A172 (cell line): ENCODE data around the gene AOC3. TPM values are rescaled to one million over a fixed set of nuclear protein-coding genes. Genes with fewer than 3 reads are reported as not detected.
"Not testable (repeated sequence)": the region's sequence is repeated elsewhere in the genome, so short reads cannot be mapped to it uniquely, and the experiment has no call there.

Experiments
- DNase-seq: peaks from one replicate; pipeline ENCODE4 v3.0.0-alpha.2; 2015; ENCODE audit warnings: low spot score
- total RNA-seq: library from RNA; depleted of rRNA; stranded (reverse); fragments of >200 nt; shearing (Covaris generic); gene quantifications from 2 replicates; pipeline ENCODE4 v1.2.3, GENCODE V29; 2014

AOC3 gene
- total RNA-seq, 1 experiment from 2014 or later: 0.09 TPM

DNA sequence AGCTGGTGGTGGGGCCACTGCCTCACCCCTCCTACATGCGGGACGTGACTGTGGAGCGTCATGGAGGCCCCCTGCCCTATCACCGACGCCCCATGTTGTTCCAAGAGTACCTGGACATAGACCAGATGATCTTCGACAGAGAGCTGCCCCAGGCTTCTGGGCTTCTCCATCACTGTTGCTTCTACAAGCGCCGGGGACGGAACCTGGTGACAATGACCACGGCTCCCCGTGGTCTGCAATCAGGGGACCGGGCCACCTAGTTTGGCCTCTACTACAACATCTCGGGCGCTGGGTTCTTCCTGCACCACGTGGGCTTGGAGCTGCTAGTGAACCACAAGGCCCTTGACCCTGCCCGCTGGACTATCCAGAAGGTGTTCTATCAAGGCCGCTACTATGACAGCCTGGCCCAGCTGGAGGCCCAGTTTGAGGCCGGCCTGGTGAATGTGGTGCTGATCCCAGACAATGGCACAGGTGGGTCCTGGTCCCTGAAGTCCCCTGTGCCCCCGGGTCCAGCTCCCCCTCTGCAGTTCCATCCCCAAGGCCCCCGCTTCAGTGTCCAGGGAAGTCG is 16.8 kb downstream of the AOC3 start:
- DNase-seq: not testable (repeated sequence)

DNA sequence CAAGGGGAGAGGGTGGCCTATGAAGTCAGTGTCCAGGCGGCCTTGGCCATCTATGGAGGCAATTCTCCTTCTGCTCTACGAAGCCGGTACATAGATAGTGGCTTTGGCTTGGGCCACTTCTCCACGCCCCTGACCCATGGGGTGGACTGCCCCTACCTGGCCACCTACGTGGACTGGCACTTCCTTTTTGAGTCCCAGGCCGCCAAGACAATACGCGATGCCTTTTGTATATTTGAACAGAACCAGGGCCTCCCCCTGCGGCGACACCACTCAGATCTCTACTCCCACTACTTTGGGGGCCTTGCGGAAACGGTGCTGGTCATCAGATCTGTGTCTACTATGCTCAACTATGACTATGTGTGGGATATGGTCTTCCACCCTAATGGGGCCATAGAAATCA is 17.3 kb downstream of the AOC3 start:
- DNase-seq: no peak

DNA sequence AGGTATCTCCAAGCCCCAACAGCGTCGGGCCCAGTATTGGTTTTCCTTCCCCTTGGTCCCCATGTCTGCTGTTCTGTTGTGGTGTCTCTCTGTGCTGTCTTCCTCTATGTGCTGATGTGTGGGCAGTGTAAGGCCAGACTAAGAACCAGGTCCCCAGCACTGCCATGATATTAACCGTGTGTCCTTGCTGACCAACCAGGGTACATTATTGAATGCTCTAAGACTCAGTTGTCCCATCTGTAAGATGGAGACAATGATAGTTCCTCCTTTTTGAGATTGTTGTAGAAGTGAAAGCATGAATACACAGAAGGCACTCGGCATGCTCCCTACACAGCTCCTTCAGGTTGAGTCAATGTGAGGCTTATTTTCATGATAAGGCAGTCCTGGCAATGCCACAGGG is 20.6 kb downstream of the AOC3 start:
- DNase-seq: no peak

DNA sequence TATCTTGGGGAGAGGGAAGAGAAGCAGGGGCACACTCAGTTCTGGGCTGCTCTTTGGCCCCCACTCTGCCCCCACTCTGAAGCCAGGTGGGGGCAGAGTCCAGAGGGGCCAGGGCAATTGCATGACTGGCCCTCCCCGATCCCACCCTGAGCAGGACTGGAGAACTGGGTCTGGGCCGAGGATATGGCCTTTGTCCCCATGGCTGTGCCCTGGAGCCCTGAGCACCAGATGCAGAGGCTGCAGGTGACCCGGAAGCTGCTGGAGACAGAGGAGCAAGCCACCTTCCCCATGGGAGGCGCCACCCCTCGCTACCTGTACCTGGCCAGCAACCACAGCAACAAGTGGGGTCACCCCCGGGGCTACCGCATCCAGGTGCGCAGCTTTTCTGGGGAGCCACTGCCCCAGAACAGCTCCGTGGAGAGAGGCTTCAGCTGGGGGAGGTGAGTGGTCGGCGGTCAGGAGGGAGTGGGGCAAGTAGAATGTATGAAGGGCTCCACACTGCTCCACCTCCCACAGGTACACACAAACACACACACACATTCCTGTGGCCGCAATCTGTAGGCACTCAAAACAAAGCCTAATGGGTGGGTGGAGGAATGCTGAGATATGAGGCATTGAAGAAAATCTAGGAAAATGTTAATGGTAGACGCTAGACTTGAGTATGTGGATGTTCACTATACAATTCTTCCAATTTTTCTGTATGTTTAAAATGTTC is 21.4 kb downstream of the AOC3 start:
- DNase-seq: no peak

DNA sequence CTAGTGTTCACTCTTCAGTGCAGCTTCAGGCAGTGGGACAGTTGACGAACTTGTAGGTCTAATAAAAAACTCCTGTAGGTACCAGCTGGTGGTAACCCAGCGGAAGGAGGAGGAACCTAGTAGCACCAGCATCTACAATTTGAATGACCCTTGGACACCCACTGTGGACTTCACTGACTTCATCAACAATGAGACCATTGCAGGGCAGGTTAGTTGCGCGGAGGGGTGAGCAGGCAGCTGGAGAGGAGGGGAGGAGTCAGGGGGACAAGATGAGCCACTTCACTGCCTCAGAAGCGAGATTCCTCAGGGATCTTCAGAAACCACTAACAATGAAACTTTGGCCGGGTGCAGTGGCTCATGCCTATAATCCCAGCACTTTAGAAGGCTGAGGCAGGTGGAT is 22.3 kb downstream of the AOC3 start:
- DNase-seq: no peak

DNA sequence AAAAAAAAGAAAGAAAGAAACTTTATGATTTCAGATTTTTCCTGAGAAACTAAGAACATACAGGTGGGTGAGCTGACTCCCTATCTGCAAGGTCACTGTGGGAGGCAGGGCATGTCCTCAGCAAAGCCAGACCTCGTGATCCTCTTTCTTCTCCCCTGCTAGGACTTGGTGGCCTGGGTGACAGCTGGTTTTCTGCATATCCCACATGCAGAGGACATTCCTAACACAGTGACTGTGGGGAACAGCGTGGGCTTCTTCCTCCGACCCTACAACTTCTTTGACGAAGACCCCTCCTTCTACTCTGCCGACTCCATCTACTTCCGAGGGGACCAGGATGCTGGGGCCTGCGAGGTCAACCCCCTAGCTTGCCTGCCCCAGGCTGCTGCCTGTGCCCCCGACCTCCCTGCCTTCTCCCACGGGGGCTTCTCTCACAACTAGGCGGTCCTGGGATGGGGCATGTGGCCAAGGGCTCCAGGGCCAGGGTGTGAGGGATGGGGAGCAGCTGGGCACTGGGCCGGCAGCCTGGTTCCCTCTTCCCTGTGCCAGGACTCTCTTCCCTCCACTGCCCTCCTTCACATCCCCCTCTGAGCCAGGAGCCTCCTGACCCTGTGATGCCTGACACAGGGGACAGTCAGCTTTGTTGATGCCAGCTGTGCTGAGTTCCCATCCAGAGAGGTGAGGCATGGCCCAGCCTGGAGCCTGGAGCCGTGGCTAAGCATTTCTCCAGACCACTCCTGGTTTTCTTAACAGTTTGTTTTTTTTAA is 23.1 kb downstream of the AOC3 start:
- DNase-seq: not testable (repeated sequence)

DNA sequence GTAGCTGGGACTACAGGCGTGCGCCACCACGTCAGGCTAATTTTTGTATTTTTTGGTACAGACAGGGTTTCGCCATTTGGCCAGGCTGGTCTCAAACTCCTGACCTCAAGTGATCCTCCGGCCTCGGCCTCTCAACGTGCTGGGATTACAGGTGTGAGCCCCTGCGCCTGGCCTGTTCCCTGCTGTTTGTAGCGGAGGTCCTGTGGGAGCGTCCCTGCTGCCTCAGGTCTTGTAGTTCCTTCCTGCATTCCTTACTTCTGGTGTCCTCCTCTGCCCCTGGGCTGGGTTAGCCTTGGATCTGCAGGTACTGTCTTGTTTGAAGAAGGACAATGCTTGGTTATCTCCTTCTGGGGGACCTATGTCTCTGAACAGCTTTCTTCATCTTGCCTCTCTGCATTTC is 26.0 kb downstream of the AOC3 start:
- DNase-seq: no peak

DNA sequence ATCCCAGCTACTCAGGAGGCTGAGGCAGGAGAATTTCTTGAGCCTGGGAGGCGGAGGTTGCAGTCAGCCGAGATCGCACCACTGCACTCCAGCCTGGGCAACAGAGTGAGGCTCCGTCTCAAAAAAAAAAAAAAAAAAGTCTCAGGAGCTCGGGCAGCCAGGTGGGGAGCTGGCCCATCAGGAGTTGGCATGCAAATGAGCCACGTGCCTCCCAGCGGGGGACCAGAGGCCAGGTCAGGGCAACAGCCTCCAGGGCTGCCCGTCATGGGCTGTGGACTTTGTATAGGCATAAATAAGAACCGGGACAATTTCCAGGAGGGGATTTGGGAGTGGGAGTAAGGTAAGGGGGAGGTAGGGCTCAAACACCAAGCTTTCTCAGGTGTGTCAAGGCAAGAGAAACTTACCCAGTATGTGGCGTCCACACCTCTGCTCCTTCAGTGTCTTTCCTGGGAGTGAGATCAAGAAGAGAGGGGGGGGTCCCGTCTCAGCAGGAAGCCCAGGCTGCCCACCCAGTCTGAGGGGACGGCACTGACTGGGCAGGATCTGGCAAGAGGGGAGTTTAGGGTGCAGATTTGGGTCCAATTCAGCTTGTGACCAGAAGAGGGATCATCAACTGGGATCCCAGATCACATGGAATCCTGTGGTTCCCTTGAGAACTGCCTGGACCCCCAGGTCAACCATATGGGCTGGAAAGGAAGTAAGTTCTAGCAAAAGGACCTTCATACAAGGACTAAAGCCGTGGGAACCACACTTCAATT is 27.3 kb downstream of the AOC3 start:
- DNase-seq: no peak

DNA sequence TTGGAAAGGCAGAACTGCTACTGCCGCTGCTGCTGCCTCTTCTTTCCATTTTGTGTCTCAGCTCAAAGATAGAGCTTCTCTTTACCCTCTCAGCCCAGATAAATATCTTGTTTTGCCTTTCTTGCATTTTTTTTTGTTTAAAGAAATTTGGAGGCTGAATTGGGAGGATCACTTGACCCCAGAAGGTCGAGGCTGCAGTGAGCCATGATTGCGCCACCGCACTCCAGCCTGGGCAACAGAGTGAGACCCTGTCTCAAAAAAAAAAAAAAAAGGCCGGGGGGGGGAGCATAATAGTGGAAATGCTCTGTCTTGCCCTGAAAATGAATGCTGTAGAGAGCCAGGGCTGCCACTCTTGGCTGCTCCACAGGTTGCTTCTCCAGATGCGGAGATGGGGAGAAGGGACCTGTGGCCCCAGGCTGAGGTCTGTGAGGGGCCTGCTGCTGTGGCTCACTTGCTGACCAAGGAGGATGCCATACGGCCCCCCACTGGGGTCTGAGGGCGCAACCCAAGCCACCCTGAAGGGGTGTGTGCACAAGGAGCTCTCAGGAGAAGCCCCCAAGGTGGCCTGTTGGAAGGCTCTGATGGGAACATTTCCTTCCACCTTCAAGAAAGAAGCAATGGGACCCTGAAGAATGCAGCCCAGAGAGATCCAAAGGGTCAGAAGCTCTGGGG is 28.1 kb downstream of the AOC3 start:
- no peak for DNase-seq

DNA sequence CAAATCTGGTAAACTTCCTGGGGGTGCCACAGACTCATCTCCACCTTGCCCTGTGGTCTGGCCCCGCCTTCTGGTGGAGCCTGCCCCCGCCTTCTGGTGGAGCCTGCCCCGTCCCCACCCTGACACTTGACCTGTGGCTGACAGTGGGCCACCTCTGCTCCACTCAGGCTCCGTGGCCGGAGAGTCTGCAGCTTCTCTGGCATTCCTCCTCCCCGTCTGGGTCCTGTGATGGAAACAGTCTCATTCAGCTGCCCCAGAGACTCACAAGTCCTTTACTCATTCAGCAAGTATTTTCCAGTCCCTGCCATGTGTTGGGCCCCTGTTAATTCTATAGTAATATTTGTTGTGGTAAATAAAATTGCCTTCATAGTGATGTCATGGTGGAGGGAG is 28.6 kb downstream of the AOC3 start:
- no peak for DNase-seq

DNA sequence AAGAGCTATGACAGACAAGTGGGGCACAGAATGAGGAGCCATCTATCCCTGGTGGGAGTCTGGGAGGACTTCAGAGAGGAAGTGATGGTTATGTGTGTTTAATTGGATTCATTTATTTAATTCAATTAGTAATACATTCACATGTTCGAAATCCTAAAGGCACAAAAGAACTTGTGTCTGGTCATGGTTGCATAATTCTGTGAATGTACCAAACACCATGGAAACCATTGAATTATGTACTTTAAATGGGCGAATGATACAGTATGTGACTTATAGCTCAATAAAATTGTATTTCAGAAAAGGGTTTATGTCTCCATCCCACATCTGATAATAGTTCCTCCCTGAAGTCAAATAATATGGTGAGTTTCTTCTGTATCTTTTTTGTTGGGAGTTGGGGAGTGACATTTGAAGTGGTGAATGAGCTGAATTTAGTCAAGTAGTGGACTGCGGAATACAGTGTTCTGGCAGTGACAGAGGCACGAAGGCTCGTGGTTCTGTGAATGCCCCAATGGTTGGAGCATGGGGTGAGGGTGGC is 29.8 kb downstream of the AOC3 start:
- no peak for DNase-seq

DNA sequence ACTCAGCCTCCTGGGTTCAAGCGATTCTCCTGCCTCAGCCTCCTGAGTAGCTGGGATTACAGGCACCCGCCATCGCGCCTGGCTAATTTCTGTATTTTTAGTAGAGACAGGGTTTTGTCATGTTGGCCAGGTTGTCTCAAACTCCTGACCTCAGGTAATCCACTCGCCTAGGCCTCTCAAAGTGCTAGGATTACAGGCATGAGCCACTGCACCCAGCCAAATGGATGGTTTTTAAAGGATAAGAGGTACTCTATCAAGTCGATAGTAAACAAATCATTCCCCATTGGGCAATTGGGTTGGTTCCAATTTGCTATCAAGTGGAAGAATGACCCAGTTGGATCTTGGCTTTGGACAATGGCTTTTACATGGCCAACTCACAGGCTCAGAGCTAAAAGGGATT is 30.7 kb downstream of the AOC3 start:
- not testable (repeated sequence) for DNase-seq

DNA sequence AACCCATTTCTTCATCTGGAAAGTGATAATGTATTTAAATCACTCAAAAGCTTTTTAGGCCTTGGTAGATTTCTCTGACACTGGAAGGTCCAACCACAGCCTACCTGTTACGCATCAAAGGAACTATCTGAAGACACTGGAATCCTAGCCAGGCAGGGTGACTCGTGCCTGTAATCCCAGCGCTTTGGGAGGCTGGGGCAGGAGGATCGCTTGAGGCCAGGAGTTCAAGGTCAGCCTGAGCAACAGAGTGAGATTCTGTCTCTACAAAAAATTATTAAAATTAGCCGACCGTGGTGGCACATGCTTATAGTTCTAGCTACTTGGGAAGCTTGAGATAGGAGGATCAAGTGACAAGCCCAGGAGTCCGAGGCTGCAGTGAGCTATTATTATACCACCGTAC is 31.2 kb downstream of the AOC3 start:
- no peak for DNase-seq

DNA sequence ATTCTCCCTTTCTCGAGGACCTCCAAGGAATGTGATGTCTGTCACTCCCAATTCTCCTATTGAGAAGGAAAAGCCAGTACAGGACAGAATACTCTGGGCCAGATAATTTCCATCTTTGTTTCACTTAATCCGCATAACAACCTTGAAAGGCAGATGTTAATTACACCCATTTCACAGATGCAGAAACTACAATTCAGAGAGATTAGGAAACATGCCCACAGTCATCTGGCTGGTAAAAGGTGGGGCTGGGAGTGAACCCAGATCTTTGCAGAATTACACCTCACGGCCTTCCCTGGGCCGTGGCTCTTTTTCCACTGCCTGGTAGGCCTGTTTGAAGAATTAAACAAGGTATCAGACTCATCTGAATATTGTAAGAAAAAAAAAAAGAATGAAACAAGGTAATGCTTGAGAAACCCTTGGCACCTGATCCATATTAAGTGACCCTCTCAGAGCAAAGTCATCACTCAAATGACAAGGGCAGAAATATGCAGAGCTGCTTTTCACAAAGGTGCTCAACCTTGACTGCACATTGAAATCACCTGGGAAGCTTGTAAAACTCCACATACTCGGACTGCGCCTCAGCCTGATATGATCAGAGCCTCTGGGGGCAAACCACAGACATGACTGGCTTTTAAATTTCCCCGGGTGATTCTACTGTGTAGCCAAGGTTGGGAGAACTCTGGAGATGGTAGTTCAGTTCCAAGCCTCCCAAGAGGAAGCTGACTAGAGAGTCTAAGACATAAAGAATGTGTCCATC is 33.0 kb downstream of the AOC3 start:
- peak; percentile 14 for DNase-seq

DNA sequence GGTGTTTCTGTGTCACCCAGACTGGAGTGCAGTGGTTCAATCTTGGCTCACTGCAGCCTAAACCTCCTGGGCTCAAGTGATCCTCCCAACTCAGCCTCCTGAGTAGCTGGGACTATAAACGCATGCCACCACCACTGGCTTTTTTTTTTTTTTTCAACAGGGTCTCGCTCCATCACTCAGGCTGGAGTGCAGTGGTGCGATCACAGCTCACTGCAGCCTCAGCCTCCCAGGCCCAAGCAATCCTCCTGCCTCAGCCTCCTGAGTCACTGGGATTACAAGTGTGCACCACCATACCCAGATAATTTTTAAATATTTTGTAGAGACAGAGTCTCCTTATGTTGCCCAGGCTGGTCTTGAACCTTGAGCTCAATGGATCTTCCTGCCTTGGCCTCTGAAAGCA is 34.8 kb downstream of the AOC3 start:
- DNase-seq: not testable (repeated sequence)

DNA sequence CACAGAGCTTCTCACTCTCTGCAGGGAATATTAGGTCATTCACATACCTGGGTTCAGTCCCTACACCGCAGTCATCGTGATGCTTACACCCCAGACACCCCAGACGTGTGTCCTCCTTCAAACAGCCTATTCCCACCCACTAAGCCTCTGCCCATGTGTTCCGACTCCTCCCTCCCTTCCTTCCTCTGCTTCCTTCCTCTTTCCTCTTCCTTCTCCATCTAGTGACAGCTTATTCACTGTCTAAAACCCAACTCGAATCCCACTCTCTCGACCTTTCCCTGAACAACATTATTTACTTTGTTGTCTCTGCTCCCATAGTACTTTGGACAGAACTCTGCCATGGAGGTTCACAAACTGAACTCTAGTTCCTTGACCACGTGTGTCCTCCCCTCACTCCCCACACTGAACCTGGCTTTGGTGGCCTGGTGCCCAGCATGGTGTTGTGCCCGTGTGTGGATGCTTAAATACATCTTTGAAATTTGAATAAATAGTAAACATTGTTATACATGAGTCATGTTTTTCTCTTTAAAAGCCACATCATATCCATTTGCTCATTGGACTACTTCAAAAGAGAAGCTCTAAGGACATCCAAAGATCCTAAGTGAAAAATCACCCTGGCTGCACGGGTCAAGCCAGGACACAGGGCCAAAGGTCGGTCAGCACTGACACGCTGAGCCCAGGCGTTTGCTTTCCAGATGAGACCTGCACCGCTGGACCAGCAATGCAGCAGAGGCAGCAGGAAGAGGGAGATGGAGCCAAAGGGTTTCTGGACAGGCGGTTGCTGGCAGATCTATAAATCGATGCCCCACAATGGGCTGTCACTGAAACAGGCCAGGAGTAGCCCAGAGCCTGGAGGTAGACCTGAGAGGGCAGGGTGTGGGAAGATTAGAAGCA is 35.5 kb downstream of the AOC3 start:
- DNase-seq: no peak

DNA sequence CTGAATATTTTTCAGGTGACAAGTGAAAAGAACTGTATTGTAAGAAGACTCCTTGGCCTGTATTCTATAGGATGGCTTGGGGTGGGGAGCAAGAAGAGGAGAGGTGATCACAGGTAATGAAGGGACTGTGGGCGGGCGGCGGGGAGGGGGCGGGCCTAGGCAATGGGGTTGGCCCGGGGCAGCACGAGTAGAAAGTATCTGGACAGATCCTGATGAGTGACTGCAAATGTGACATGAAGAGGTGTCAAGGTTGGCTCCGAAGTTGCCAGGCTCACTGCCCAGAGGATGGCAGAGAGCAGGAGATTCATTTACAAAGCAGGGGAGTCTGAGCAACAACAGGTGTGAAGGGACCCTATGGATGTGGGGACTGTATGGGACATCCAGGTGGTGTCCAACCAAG is 38.8 kb downstream of the AOC3 start:
- DNase-seq: no peak

DNA sequence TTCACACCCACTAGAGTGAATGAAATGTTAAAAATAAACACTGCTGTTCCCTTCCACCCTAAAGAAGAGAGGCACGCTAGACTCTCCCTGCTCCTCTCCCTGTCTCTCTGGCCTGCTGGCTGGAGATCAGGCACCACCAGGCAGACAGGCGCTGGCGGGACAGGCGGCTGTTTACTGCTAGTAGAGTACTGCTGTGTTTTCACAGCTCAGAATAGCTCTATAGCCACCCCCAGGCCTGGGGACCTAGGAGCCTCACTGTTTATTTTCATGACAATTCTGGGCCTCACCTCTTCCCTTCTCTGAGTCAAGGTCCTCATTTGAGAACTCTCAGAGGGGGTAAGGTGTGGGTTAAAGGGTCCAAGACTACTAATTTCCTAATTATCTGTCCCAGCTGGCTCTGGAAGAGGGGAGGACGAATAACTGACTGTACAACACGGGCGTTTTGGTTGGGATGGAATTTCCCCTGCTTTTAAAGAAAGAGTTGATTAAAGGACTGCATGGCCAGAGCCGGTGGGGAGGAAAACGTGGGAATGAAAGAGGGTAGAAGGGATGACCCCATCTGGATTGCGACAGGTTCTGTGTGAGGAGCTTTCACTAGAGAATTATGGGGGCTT is 40.6 kb downstream of the AOC3 start:
- no peak for DNase-seq

DNA sequence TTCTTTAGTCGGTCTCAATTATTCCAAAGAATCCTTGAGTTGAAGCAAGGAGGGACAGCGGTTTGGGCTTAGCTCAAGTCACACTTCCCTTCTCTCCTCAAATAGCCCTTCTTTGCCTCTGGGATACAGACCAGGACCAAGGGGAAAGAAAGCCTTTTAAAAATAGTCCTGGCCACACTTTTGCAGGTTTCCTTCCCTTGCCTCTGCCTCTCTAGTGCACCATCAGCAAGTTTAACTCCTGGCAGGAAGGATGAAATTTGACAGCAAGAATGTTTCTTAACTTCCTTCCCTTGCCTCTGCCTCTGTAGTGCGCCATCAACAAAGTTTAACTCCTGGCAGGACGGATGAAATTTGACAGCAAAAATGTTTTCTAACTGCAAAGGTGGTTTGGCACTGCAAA is 42.4 kb downstream of the AOC3 start:
- no peak for DNase-seq
